ENCODE data around the gene DERA.

Gene DERA

GRCh38 chr12:15982471-15982870 is 71.3 kb downstream of the DERA start:
- H3K36me3 ChIP-seq (replicated peaks in 1 of 2; ENCODE audit: control insufficient read depth in 2 of 2, insufficient read depth in 2 of 2, low read length in 2 of 2): peaks cover 0 to 53% of the 10 kb centered on the region in 2 donors
- H3K27ac ChIP-seq (replicated peaks; ENCODE audit: low read length): no peak overlapping the region
- no peak overlapping the region for H4K8ac ChIP-seq (ENCODE audit: low read depth, low read length)
- H2BK120ac ChIP-seq (ENCODE audit: low read depth, low read length): no peak overlapping the region
- H3K9ac ChIP-seq (ENCODE audit: low read depth, low read length, poor library complexity): no peak overlapping the region
- WGBS, 2 donors (ENCODE audit: extremely low coverage in 2 of 2, insufficient read length in 2 of 2, insufficient replicate concordance in 1 of 2): no CpG with 5 or more reads among the region's 3 CpGs
- H3K4me1 ChIP-seq (ENCODE audit: control insufficient read depth in 2 of 2, insufficient read depth in 1 of 2, low read depth in 1 of 2, low read length in 2 of 2): peaks cover 2 to 3% of the 10 kb centered on the region in 2 donors
- H2AFZ ChIP-seq (ENCODE audit: low read length): no peak overlapping the region
- H3K79me1 ChIP-seq (ENCODE audit: low read depth, low read length): no peaks in the 10 kb centered on the region
- H3K18ac ChIP-seq (ENCODE audit: low read length): no peak overlapping the region
- no peak overlapping the region for H3K14ac ChIP-seq (ENCODE audit: low read length)
- no peak overlapping the region for H3K23ac ChIP-seq (ENCODE audit: low read depth, low read length, poor library complexity)
- H3K27me3 ChIP-seq (ENCODE audit: control insufficient read depth in 3 of 3, insufficient read depth in 3 of 3, low read depth in 1 of 3, low read length in 3 of 3): no peaks in the 10 kb centered on the region
- H3K9me3 ChIP-seq (replicated peaks in 1 of 2; ENCODE audit: control insufficient read depth in 2 of 2, insufficient read depth in 1 of 2, low read depth in 1 of 2, low read length in 2 of 2): no peaks in the 10 kb centered on the region
- H2BK5ac ChIP-seq (ENCODE audit: low read length): no peak overlapping the region
- no peak overlapping the region for H3K4me3 ChIP-seq (ENCODE audit: low read length in 2 of 2)
- no peak for DNase-seq (ENCODE audit: low spot score)
- H2BK12ac ChIP-seq (ENCODE audit: low read length): no peak overlapping the region
- no peak overlapping the region for H3K4ac ChIP-seq (ENCODE audit: low read length)
- H3K4me2 ChIP-seq (ENCODE audit: insufficient read depth, low read length, poor library complexity, severe bottlenecking): no peak overlapping the region
- H4K91ac ChIP-seq (ENCODE audit: low read depth, low read length, poor library complexity): no peak overlapping the region
- H2BK15ac ChIP-seq (ENCODE audit: low read length): no peak overlapping the region
- no peak overlapping the region for H2AK5ac ChIP-seq (ENCODE audit: low read depth, low read length)

DNA sequence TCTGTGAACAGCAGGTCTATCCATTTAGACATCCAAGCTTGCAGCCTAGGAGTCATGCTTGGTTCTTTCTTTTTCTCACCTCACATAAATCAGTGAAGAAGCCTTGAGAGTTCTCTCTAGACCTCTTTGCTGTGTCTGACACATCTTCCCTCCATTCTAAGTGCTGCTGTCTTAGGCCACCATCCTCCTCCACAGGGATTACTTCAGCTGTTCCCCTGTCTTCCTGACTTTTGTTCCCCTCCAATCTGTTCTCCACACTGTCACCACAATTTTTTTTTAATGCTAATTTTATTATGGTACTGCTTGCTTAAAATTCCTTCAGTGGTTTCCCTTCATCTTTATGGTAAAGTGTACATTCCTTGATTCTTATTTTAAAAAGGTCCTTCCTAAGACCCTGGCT is 71.8 kb downstream of the DERA start:
- peaks cover 3 to 54% of the 10 kb centered on the region in 2 donors for H3K36me3 ChIP-seq (replicated peaks in 1 of 2; ENCODE audit: control insufficient read depth in 2 of 2, insufficient read depth in 2 of 2, low read length in 2 of 2)
- no peak overlapping the region for H2BK120ac ChIP-seq (ENCODE audit: low read depth, low read length)
- H4K8ac ChIP-seq (ENCODE audit: low read depth, low read length): no peak overlapping the region
- no peak overlapping the region for H3K27ac ChIP-seq (replicated peaks; ENCODE audit: low read length)
- no peak overlapping the region for H3K4ac ChIP-seq (ENCODE audit: low read length)
- no peak for DNase-seq (ENCODE audit: low spot score)
- no peak overlapping the region for H3K4me3 ChIP-seq (ENCODE audit: low read length in 2 of 2)
- no peak overlapping the region for H2AFZ ChIP-seq (ENCODE audit: low read length)
- no peak overlapping the region for H2BK5ac ChIP-seq (ENCODE audit: low read length)
- no peak overlapping the region for H3K14ac ChIP-seq (ENCODE audit: low read length)
- H3K27me3 ChIP-seq (ENCODE audit: control insufficient read depth in 3 of 3, insufficient read depth in 3 of 3, low read depth in 1 of 3, low read length in 3 of 3): no peaks in the 10 kb centered on the region
- no peak overlapping the region for H4K91ac ChIP-seq (ENCODE audit: low read depth, low read length, poor library complexity)
- H3K79me1 ChIP-seq (ENCODE audit: low read depth, low read length): no peaks in the 10 kb centered on the region
- H3K4me2 ChIP-seq (ENCODE audit: insufficient read depth, low read length, poor library complexity, severe bottlenecking): no peak overlapping the region
- H2AK5ac ChIP-seq (ENCODE audit: low read depth, low read length): no peak overlapping the region
- no peak overlapping the region for H3K9ac ChIP-seq (ENCODE audit: low read depth, low read length, poor library complexity)
- H3K9me3 ChIP-seq (replicated peaks in 1 of 2; ENCODE audit: control insufficient read depth in 2 of 2, insufficient read depth in 1 of 2, low read depth in 1 of 2, low read length in 2 of 2): no peaks in the 10 kb centered on the region
- H3K18ac ChIP-seq (ENCODE audit: low read length): no peak overlapping the region
- H2BK12ac ChIP-seq (ENCODE audit: low read length): no peak overlapping the region
- H3K23ac ChIP-seq (ENCODE audit: low read depth, low read length, poor library complexity): no peak overlapping the region
- H3K4me1 ChIP-seq (ENCODE audit: control insufficient read depth in 2 of 2, insufficient read depth in 1 of 2, low read depth in 1 of 2, low read length in 2 of 2): peaks cover 2 to 3% of the 10 kb centered on the region in 2 donors
- no peak overlapping the region for H2BK15ac ChIP-seq (ENCODE audit: low read length)

DNA sequence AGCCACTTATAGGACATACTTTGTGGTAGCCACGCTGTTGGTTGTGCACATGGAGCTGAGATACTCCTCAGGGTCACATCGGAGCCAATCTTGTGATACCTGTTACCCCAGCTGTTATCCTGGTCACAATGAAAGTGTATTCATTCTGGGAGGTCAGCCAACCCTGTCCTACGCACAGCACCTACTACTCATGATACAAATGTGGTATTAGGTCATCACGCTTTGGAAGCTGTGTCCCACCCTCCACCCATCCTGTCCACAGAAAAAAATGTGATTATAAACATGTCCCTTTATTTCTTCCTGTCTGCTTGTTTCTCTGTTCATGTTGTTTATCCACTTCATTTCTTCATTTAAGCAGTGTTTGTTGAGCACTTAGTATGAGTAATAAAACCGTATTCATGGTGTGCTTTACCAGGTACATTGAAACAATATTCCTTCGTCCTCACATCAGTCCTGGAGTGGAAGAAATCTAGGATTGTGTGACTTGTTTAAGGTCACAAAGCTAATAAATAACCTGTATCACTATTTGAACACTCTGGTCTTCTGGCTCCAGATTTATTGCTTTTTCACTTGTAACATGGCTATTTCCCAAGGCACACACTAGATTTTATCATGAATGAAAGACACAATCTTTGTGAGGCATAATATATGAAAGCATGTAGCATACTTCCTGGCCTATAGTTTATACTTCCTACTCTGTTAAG is 73.1 kb downstream of the DERA start:
- no peak for DNase-seq (ENCODE audit: low spot score)
- Histone ChIP-seq H2BK15ac (ENCODE audit: low read length) (no peak overlapping the region), H2AFZ (ENCODE audit: low read length) (no peak overlapping the region), H2AK5ac (ENCODE audit: low read depth, low read length) (no peak overlapping the region), H3K4me1 (ENCODE audit: control insufficient read depth in 2 of 2, insufficient read depth in 1 of 2, low read depth in 1 of 2, low read length in 2 of 2) (no peaks in the 10 kb centered on the region), H3K9ac (ENCODE audit: low read depth, low read length, poor library complexity) (no peak overlapping the region), H3K4me2 (ENCODE audit: insufficient read depth, low read length, poor library complexity, severe bottlenecking) (no peak overlapping the region), H2BK5ac (ENCODE audit: low read length) (no peak overlapping the region), H2BK12ac (ENCODE audit: low read length) (no peak overlapping the region), H4K8ac (ENCODE audit: low read depth, low read length) (no peak overlapping the region), H3K23ac (ENCODE audit: low read depth, low read length, poor library complexity) (no peak overlapping the region), H3K27me3 (ENCODE audit: control insufficient read depth in 3 of 3, insufficient read depth in 3 of 3, low read depth in 1 of 3, low read length in 3 of 3) (no peaks in the 10 kb centered on the region), H3K4ac (ENCODE audit: low read length) (no peak overlapping the region), H3K14ac (ENCODE audit: low read length) (no peak overlapping the region), H3K18ac (ENCODE audit: low read length) (no peak overlapping the region), H2BK120ac (ENCODE audit: low read depth, low read length) (no peak overlapping the region), H3K79me1 (ENCODE audit: low read depth, low read length) (peaks cover 2% of the 10 kb centered on the region), H3K36me3 (replicated peaks in 1 of 2; ENCODE audit: control insufficient read depth in 2 of 2, insufficient read depth in 2 of 2, low read length in 2 of 2) (peaks cover 10 to 65% of the 10 kb centered on the region in 2 donors), H3K27ac (replicated peaks; ENCODE audit: low read length) (no peak overlapping the region), H3K4me3 (ENCODE audit: low read length in 2 of 2) (no peak overlapping the region), H4K91ac (ENCODE audit: low read depth, low read length, poor library complexity) (no peak overlapping the region), H3K9me3 (replicated peaks in 1 of 2; ENCODE audit: control insufficient read depth in 2 of 2, insufficient read depth in 1 of 2, low read depth in 1 of 2, low read length in 2 of 2) (no peaks in the 10 kb centered on the region)
- no CpG with 5 or more reads among the region's 6 CpGs for WGBS, 2 donors (ENCODE audit: extremely low coverage in 2 of 2, insufficient read length in 2 of 2, insufficient replicate concordance in 1 of 2)

DNA sequence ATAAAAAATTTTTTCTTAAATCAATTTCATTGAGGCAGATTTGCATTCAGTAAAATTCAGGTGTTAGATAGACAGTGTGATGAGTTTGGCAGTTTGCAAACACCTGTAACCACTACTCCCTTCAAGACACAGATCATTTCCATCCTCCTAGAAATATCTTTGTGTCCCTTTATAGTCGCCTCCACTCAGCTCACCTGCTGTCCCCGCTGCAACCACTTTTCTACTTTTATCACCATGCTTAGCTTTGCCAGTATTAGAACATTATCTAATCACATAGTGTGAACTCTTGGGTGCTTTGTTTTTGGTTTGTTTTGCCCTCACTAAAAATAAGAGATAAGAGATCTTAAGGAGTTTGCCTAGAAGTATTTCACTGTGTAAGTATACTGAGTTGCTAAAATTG is 73.8 kb downstream of the DERA start:
- DNase-seq (ENCODE audit: low spot score): no peak
- no peak overlapping the region for H4K91ac ChIP-seq (ENCODE audit: low read depth, low read length, poor library complexity)
- peaks cover 10 to 68% of the 10 kb centered on the region in 2 donors for H3K36me3 ChIP-seq (replicated peaks in 1 of 2; ENCODE audit: control insufficient read depth in 2 of 2, insufficient read depth in 2 of 2, low read length in 2 of 2)
- no peak overlapping the region for H3K4me2 ChIP-seq (ENCODE audit: insufficient read depth, low read length, poor library complexity, severe bottlenecking)
- no peak overlapping the region for H2BK15ac ChIP-seq (ENCODE audit: low read length)
- no peak overlapping the region for H3K9ac ChIP-seq (ENCODE audit: low read depth, low read length, poor library complexity)
- H3K4ac ChIP-seq (ENCODE audit: low read length): no peak overlapping the region
- no peak overlapping the region for H4K8ac ChIP-seq (ENCODE audit: low read depth, low read length)
- H2AK5ac ChIP-seq (ENCODE audit: low read depth, low read length): no peak overlapping the region
- H2BK5ac ChIP-seq (ENCODE audit: low read length): no peak overlapping the region
- H3K14ac ChIP-seq (ENCODE audit: low read length): no peak overlapping the region
- H2AFZ ChIP-seq (ENCODE audit: low read length): no peak overlapping the region
- no peak overlapping the region for H3K18ac ChIP-seq (ENCODE audit: low read length)
- no peaks in the 10 kb centered on the region for H3K27me3 ChIP-seq (ENCODE audit: control insufficient read depth in 3 of 3, insufficient read depth in 3 of 3, low read depth in 1 of 3, low read length in 3 of 3)
- H2BK120ac ChIP-seq (ENCODE audit: low read depth, low read length): no peak overlapping the region
- H3K79me1 ChIP-seq (ENCODE audit: low read depth, low read length): peaks cover 2% of the 10 kb centered on the region
- no peaks in the 10 kb centered on the region for H3K9me3 ChIP-seq (replicated peaks in 1 of 2; ENCODE audit: control insufficient read depth in 2 of 2, insufficient read depth in 1 of 2, low read depth in 1 of 2, low read length in 2 of 2)
- no peaks in the 10 kb centered on the region for H3K4me1 ChIP-seq (ENCODE audit: control insufficient read depth in 2 of 2, insufficient read depth in 1 of 2, low read depth in 1 of 2, low read length in 2 of 2)
- no peak overlapping the region for H3K27ac ChIP-seq (replicated peaks; ENCODE audit: low read length)
- no CpG with 5 or more reads among the region's 2 CpGs for WGBS, 2 donors (ENCODE audit: extremely low coverage in 2 of 2, insufficient read length in 2 of 2, insufficient replicate concordance in 1 of 2)
- no peak overlapping the region for H3K23ac ChIP-seq (ENCODE audit: low read depth, low read length, poor library complexity)
- H3K4me3 ChIP-seq (ENCODE audit: low read length in 2 of 2): no peak overlapping the region
- H2BK12ac ChIP-seq (ENCODE audit: low read length): no peak overlapping the region

All from neuronal stem cell (in vitro differentiated cells).